CD4-positive, alpha-beta T cell treated with Interleukin-10 for 1 hour (primary cell): ENCODE results near the gene BTNL2.
"Not testable (repeated sequence)": the region's sequence is repeated elsewhere in the genome, so short reads cannot be mapped to it uniquely, and the experiment has no call there.

Source experiments
- DNase-seq: peaks from one replicate; pipeline ENCODE4 v3.0.0-alpha.2; 2020

Gene BTNL2

GRCh38 chr6:32359225-32359624, 47.8 kb downstream of the BTNL2 start:
- DNase-seq: not testable (repeated sequence)

GRCh38 chr6:32358548-32358947, 48.4 kb downstream of the BTNL2 start:
- not testable (repeated sequence) for DNase-seq

GRCh38 chr6:32355018-32355417, 52.0 kb downstream of the BTNL2 start:
- DNase-seq: no peak

- DNase-seq: no peak
Observed at GRCh38 chr6:32353348-32353747, 53.6 kb downstream of the BTNL2 start.
